Motor neuron (in vitro differentiated cells): ENCODE data around the gene KCNH3. TPM values are rescaled to one million over a fixed set of nuclear protein-coding genes. Genes with fewer than 3 reads are reported as not detected.
A peak's percentile ranks its signal among the peaks of the same experiment; 100 is the strongest.
"Not testable (repeated sequence)": the region's sequence is repeated elsewhere in the genome, so short reads cannot be mapped to it uniquely, and the experiment has no call there.

Experiments used
- ATAC-seq, 8 experiments: fragments of 200-7000 bp; cut with Tn5 transposase; replicated peaks in 6 of 8; 2 replicates each; pipeline ENCODE4 v1.8.0; 2021; ENCODE audit warnings: mild to moderate bottlenecking in 8 of 8, moderate library complexity in 8 of 8
- H3K27ac ChIP-seq, 2 donors: fragments of 250-450 bp; sonication (Bioruptor Pico); 2 replicates each; pipeline ENCODE4 v1.9.0; 2021; ENCODE audit warnings: antibody characterized with exemption in 2 of 2, mild to moderate bottlenecking in 2 of 2, moderate library complexity in 1 of 2
- H3K4me1 ChIP-seq, 2 donors: fragments of 250-450 bp; sonication (Bioruptor Pico); replicated peaks in 1 of 2; 2 replicates each; pipeline ENCODE4 v1.6.1; 2021; ENCODE audit warnings: antibody characterized with exemption in 2 of 2, mild to moderate bottlenecking in 2 of 2, moderate library complexity in 1 of 2
- H3K4me3 ChIP-seq, 5 donors: fragments of 250-450 bp; sonication (Bioruptor Pico); 2 replicates each; pipeline ENCODE4 v1.9.0; 2021; ENCODE audit warnings: antibody characterized with exemption in 5 of 5, mild to moderate bottlenecking in 5 of 5, moderate library complexity in 4 of 5
- whole genome bisulfite sequencing, 10 experiments: fragments of 450-650 bp; shearing (Covaris generic); methylation state at CpG; one replicate each; pipeline ENCODE4 v1.0.0; 2022; 5-methylcytosine and 5-hydroxymethylcytosine counted together
- in situ Hi-C, 9 experiments: fragments of 400-800 bp; cut with MboI; loops; one replicate each; pipeline ENCODE4 v1.15.0; 2021; ENCODE audit warnings: low sequenced_read_pairs in 9 of 9, low pct_unique_long_range_greater_than_20kb in 2 of 9; ENCODE audit not compliant: unreplicated experiment in 9 of 9
- total RNA-seq, 8 experiments: library from RNA; unstranded; fragments of 300-600 nt; gene quantifications; 2 replicates each; pipeline versions ENCODE4 v1.2.3 to v1.2.4, GENCODE V29; 2022

The KCNH3 gene
- total RNA-seq, 8 experiments from 2014 or later: 0.10 to 1.6 (median 1.0) TPM

- peak in 2 of 8 experiments; percentile 60 to 98 for ATAC-seq
- in situ Hi-C loops: loop anchor here in 5 of 9 experiments (10.0 to 25.0 kb wide), 2 partner anchors 142 to 145 kb away; partner anchors contain the start of gene SPATS2 (in 5 of the 5)
- no peak overlapping the region for H3K4me3 ChIP-seq
- 35 to 100% (median 87%) methylated on average over 1 to 3 of the region's 4 CpGs; no CpG with 5 or more reads in 2 of the 10 experiments for WGBS, 10 experiments
- no peak overlapping the region for H3K27ac ChIP-seq
- H3K4me1 ChIP-seq: no peaks in the 10 kb centered on the region
Observed at GRCh38 chr12:49507139-49507538, 31.7 kb upstream of the KCNH3 start.

- not testable (repeated sequence) for H3K27ac ChIP-seq
Observed at GRCh38 chr12:49509681-49510080, 29.1 kb upstream of the KCNH3 start.

GRCh38 chr12:49511410-49511809 is 27.4 kb upstream of the KCNH3 start:
- in situ Hi-C loops: loop anchor here in 5 of 9 experiments (10.0 to 25.0 kb wide), 2 partner anchors 147 to 149 kb away; partner anchors contain the start of gene SPATS2 (in 5 of the 5)
- Histone ChIP-seq H3K4me3 (no peak overlapping the region), H3K4me1 (no peaks in the 10 kb centered on the region), H3K27ac (no peak overlapping the region)
- no peak for ATAC-seq

More at GRCh38 chr12:49509681-49510080, 29.1 kb upstream of the KCNH3 start:
- not testable (repeated sequence) for H3K4me3 ChIP-seq, ATAC-seq, H3K4me1 ChIP-seq
- WGBS, 10 experiments: 83 to 100% (median 96%) methylated on average over 1 to 8 of the region's 8 CpGs
- in situ Hi-C loops: loop anchor here in 6 of 9 experiments (10.0 to 25.0 kb wide), 2 partner anchors 145 to 147 kb away; partner anchors contain the start of gene SPATS2 (in 6 of the 6)

GRCh38 chr12:49512546-49512945 is 26.3 kb upstream of the KCNH3 start:
- H3K27ac ChIP-seq: no peak overlapping the region
- 25 to 83% (median 61%) methylated on average over 1 of the region's 1 CpG; no CpG with 5 or more reads in 6 of the 10 experiments for WGBS, 10 experiments

GRCh38 chr12:49515266-49515665 is 23.6 kb upstream of the KCNH3 start:
- in situ Hi-C loops: loop anchor here in 5 of 9 experiments (10.0 to 25.0 kb wide), 2 partner anchors 150 to 153 kb away; partner anchors contain the start of gene SPATS2 (in 5 of the 5)
- Histone ChIP-seq H3K4me1 (no peaks in the 10 kb centered on the region), H3K27ac (no peak overlapping the region), H3K4me3 (no peak overlapping the region)
- ATAC-seq: peak in 3 of 8 experiments; percentile 43 to 51 (median 48)
- 37 to 90% (median 75%) methylated on average over 1 to 5 of the region's 5 CpGs; no CpG with 5 or more reads in 2 of the 10 experiments for WGBS, 10 experiments

More at GRCh38 chr12:49512546-49512945, 26.3 kb upstream of the KCNH3 start:
- in situ Hi-C loops: loop anchor here in 5 of 9 experiments (10.0 to 25.0 kb wide), 2 partner anchors 148 to 150 kb away; partner anchors contain the start of gene SPATS2 (in 5 of the 5)
- H3K4me3 ChIP-seq: no peak overlapping the region
- ATAC-seq: no peak
- H3K4me1 ChIP-seq: no peaks in the 10 kb centered on the region

- peak in 3 of 8 experiments; percentile 16 to 71 (median 28) for ATAC-seq
- in situ Hi-C loops: loop anchor here in 5 of 9 experiments (10.0 to 25.0 kb wide), 2 partner anchors 154 to 157 kb away; partner anchors contain the start of gene SPATS2 (in 5 of the 5)
- no peaks in the 10 kb centered on the region for H3K4me1 ChIP-seq
- no peak overlapping the region for H3K4me3 ChIP-seq
- no peak overlapping the region for H3K27ac ChIP-seq
- WGBS, 10 experiments: 0 to 100% (median 57%) methylated on average over 1 of the region's 2 CpGs; no CpG with 5 or more reads in 2 of the 10 experiments
Observed at GRCh38 chr12:49518914-49519573, 19.8 kb upstream of the KCNH3 start.

- in situ Hi-C loops: loop anchor here in 5 of 9 experiments (10.0 to 25.0 kb wide), 2 partner anchors 155 to 157 kb away; partner anchors contain the start of gene SPATS2 (in 5 of the 5)
Observed at GRCh38 chr12:49519574-49519936, 19.3 kb upstream of the KCNH3 start.

GRCh38 chr12:49521389-49521788 is 17.4 kb upstream of the KCNH3 start:
- Histone ChIP-seq H3K4me1 (no peaks in the 10 kb centered on the region), H3K27ac (no peak overlapping the region), H3K4me3 (no peak overlapping the region)
- in situ Hi-C loops: loop anchor here in 4 of 9 experiments (25.0 kb wide), 1 partner anchor 159 kb away; the partner anchor contains the start of gene SPATS2 (in 4 of the 4)
- WGBS, 10 experiments: 40 to 100% (median 88%) methylated on average over 1 to 4 of the region's 4 CpGs; no CpG with 5 or more reads in 1 of the 10 experiments
- ATAC-seq: no peak

More at GRCh38 chr12:49519574-49519936, 19.3 kb upstream of the KCNH3 start:
- Histone ChIP-seq H3K4me1 (no peaks in the 10 kb centered on the region), H3K4me3 (no peak overlapping the region), H3K27ac (no peak overlapping the region)
- ATAC-seq: no peak
- WGBS, 10 experiments: 80 to 100% (median 92%) methylated on average over 2 to 5 of the region's 5 CpGs; no CpG with 5 or more reads in 4 of the 10 experiments

- no peak for ATAC-seq
- Histone ChIP-seq H3K27ac (no peak overlapping the region), H3K4me3 (no peak overlapping the region), H3K4me1 (no peaks in the 10 kb centered on the region)
- 61 to 100% (median 96%) methylated on average over 1 to 5 of the region's 6 CpGs; no CpG with 5 or more reads in 1 of the 10 experiments for WGBS, 10 experiments
- in situ Hi-C loops: loop anchor here in 6 of 9 experiments (25.0 kb wide), 1 partner anchor 162 kb away; the partner anchor contains the start of gene SPATS2 (in 6 of the 6)
Observed at GRCh38 chr12:49524660-49525324, 14.0 kb upstream of the KCNH3 start.

- in situ Hi-C loops: loop anchor here in 2 of 9 experiments (25.0 kb wide), 1 partner anchor 164 kb away; the partner anchor contains the start of gene SPATS2 (in 2 of the 2)
- H3K27ac ChIP-seq: no peak overlapping the region
- H3K4me1 ChIP-seq: no peaks in the 10 kb centered on the region
- ATAC-seq: no peak
- WGBS, 10 experiments: 76 to 100% (median 95%) methylated on average over 1 to 6 of the region's 7 CpGs; no CpG with 5 or more reads in 3 of the 10 experiments
- H3K4me3 ChIP-seq: no peak overlapping the region
Observed at GRCh38 chr12:49525942-49526341, 12.9 kb upstream of the KCNH3 start.

- in situ Hi-C loops: loop anchor here in 2 of 9 experiments (25.0 kb wide), 1 partner anchor 165 kb away; the partner anchor contains the start of gene SPATS2 (in 2 of the 2)
- no peak for ATAC-seq
Observed at GRCh38 chr12:49527361-49528130, 11.3 kb upstream of the KCNH3 start.

GRCh38 chr12:49529414-49529813 is 9.4 kb upstream of the KCNH3 start:
- WGBS, 10 experiments: 40 to 100% (median 86%) methylated on average over 1 of the region's 1 CpG; no CpG with 5 or more reads in 5 of the 10 experiments
- no peak for ATAC-seq
- no peaks in the 10 kb centered on the region for H3K4me1 ChIP-seq
- H3K4me3 ChIP-seq: no peak overlapping the region
- H3K27ac ChIP-seq: no peak overlapping the region
- in situ Hi-C loops: loop anchor here in 2 of 9 experiments (25.0 kb wide), 1 partner anchor 167 kb away; the partner anchor contains the start of gene SPATS2 (in 2 of the 2)

More at GRCh38 chr12:49527361-49528130, 11.3 kb upstream of the KCNH3 start:
- WGBS, 10 experiments: 20 to 100% (median 84%) methylated on average over 1 to 5 of the region's 7 CpGs; no CpG with 5 or more reads in 2 of the 10 experiments
- Histone ChIP-seq H3K27ac (no peak overlapping the region), H3K4me1 (no peaks in the 10 kb centered on the region), H3K4me3 (no peak overlapping the region)
